B cell (primary cell): ENCODE data around the gene COQ4. TPM values are rescaled to one million over a fixed set of nuclear protein-coding genes. Genes with fewer than 3 reads are reported as not detected.

Source experiments
- ATAC-seq: fragments of 200-7000 bp; cut with Tn5 transposase; one replicate; pipeline ENCODE4 v1.10.0; 2021; ENCODE audit warnings: low read depth, mild to moderate bottlenecking, moderate number of reproducible peaks, moderate library complexity
- CTCF ChIA-PET: fragments of 350-600 bp; sonication (Branson Sonifier 250); formaldehyde crosslinking; loops from one replicate; lab custom pipeline; 2021; ENCODE audit warnings: antibody characterized with exemption, inconsistent platforms; lab: Charles Lee
- POLR2A ChIA-PET: fragments of 350-600 bp; sonication (Branson Sonifier 250); formaldehyde crosslinking; loops from one replicate; lab custom pipeline; 2021; ENCODE audit warnings: antibody characterized with exemption; lab: Charles Lee
- DNase-seq: peaks from one replicate; pipeline ENCODE4 v3.0.0; 2013
- H2AFZ ChIP-seq: 2 replicates; pipeline ENCODE4 v1.6.1; 2012; ENCODE audit warnings: mild to moderate bottlenecking, low read depth, low read length; ENCODE audit not compliant: insufficient read depth, poor library complexity, severe bottlenecking
- H3K27ac ChIP-seq, 2 donors: 1 replicate in 1 of 2; 2 replicates in 1 of 2; pipeline ENCODE4 v1.5.1; 2012 to 2013; ENCODE audit warnings: low read length in 2 of 2, mild to moderate bottlenecking in 2 of 2, moderate library complexity in 1 of 2
- H3K27me3 ChIP-seq, 4 experiments: fragments of 200-600 bp in 1 of 4; sonication (generic) in 1 of 4; replicated peaks in 1 of 4; 1 replicate in 2 of 4; 2 replicates in 2 of 4; pipeline versions ENCODE4 v1.6.1 to v1.7.0; 2013 to 2016; ENCODE audit warnings: low read length in 3 of 4, mild to moderate bottlenecking in 2 of 4, mixed read lengths in 1 of 4, moderate library complexity in 1 of 4; ENCODE audit not compliant: insufficient read depth in 4 of 4, control insufficient read depth in 3 of 4; ENCODE audit errors: control extremely low read depth in 1 of 4
- H3K36me3 ChIP-seq, 2 experiments: replicated peaks in 1 of 2; 1 replicate in 1 of 2; 2 replicates in 1 of 2; pipeline versions ENCODE4 v1.6.1 to v1.7.1; 2013; ENCODE audit warnings: low read length in 1 of 2; ENCODE audit not compliant: insufficient read depth in 2 of 2, control insufficient read depth in 1 of 2; ENCODE audit errors: control extremely low read depth in 1 of 2, extremely low read depth in 1 of 2
- H3K4me1 ChIP-seq, 2 donors: fragments of 200-600 bp in 1 of 2; sonication (generic) in 1 of 2; 1 replicate in 1 of 2; 2 replicates in 1 of 2; pipeline versions ENCODE4 v1.5.1 to v1.6.1; 2013 to 2017; ENCODE audit warnings: low read length in 2 of 2; ENCODE audit not compliant: control insufficient read depth in 2 of 2, insufficient read depth in 2 of 2
- H3K4me2 ChIP-seq: replicated peaks from 2 replicates; pipeline ENCODE3; 2012; ENCODE audit warnings: mild to moderate bottlenecking, low read depth, low read length; ENCODE audit not compliant: poor library complexity, severe bottlenecking
- H3K4me3 ChIP-seq, 5 experiments: fragments of 200-600 bp in 1 of 5; sonication (generic) in 1 of 5; 1 replicate in 3 of 5; 2 replicates in 2 of 5; pipeline versions ENCODE4 v1.5.1 to v1.7.0; 2011 to 2016; ENCODE audit warnings: low read length in 4 of 5, mild to moderate bottlenecking in 4 of 5, low read depth in 2 of 5, control low read depth in 1 of 5, moderate library complexity in 1 of 5; ENCODE audit not compliant: insufficient read depth in 1 of 5; ENCODE audit errors: control extremely low read depth in 1 of 5, extremely low read depth in 1 of 5
- H3K79me2 ChIP-seq: fragments of 200-600 bp; sonication (generic); one replicate; pipeline ENCODE4 v1.6.0; 2016; ENCODE audit warnings: low read length; ENCODE audit not compliant: control insufficient read depth, insufficient read depth
- H3K9ac ChIP-seq: fragments of 200-600 bp; sonication (generic); 2 replicates; pipeline ENCODE4 v1.6.1; 2017; ENCODE audit warnings: mild to moderate bottlenecking, low read length, moderate library complexity
- H3K9me3 ChIP-seq, 3 donors: one replicate each; pipeline versions ENCODE4 v1.6.1 to v1.7.1; 2013; ENCODE audit warnings: low read length in 2 of 3; ENCODE audit not compliant: control insufficient read depth in 2 of 3, insufficient read depth in 1 of 3; ENCODE audit errors: control extremely low read depth in 1 of 3
- H4K20me1 ChIP-seq: 2 replicates; pipeline ENCODE4 v1.6.0; 2012; ENCODE audit warnings: mild to moderate bottlenecking, low read length; ENCODE audit not compliant: insufficient read depth, control insufficient read depth, poor library complexity, severe bottlenecking
- H3K27ac Mint-ChIP-seq: one replicate; pipeline ENCODE4 v1.8.0; 2021; ENCODE audit warnings: mixed read lengths
- H3K27me3 Mint-ChIP-seq: one replicate; pipeline ENCODE4 v1.8.0; 2021; ENCODE audit warnings: mixed read lengths
- H3K4me1 Mint-ChIP-seq: one replicate; pipeline ENCODE4 v1.8.0; 2021; ENCODE audit warnings: mixed read lengths
- H3K4me3 Mint-ChIP-seq: one replicate; pipeline ENCODE4 v1.8.0; 2021; ENCODE audit warnings: mixed read lengths
- H3K9me3 Mint-ChIP-seq: one replicate; pipeline ENCODE4 v1.8.0; 2022; ENCODE audit warnings: mixed read lengths; ENCODE audit not compliant: insufficient read depth
- EZH2 ChIP-seq: IDR thresholded peaks from 2 replicates; pipeline ENCODE4 v1.6.1; 2012; ENCODE audit warnings: borderline replicate concordance, low read depth, mild to moderate bottlenecking, moderate library complexity, low read length; ENCODE audit not compliant: insufficient read depth, poor library complexity, severe bottlenecking
- WGBS: methylation state at CpG from one replicate; pipeline ENCODE4 v1.1.5; 2013; ENCODE audit warnings: missing lambda C conversion rate; ENCODE audit not compliant: insufficient coverage; 5-methylcytosine and 5-hydroxymethylcytosine counted together
- intact Hi-C: fragments of 100-400 bp; cut with micrococcal nuclease; formaldehyde crosslinking; loops from one replicate; pipeline ENCODE4 v1.10.0; 2022
- polyA plus RNA-seq: library from polyadenylated mRNA; depleted of rRNA; stranded (reverse); fragments of >200 nt; gene quantifications from 2 replicates; pipeline ENCODE4 v1.2.3, GENCODE V29; 2012
- total RNA-seq, 2 donors: library from RNA; stranded (reverse); fragments of 120-200 nt in 1 of 2; gene quantifications; 1 replicate in 1 of 2; 2 replicates in 1 of 2; pipeline versions ENCODE4 v1.2.3 to v1.2.4, GENCODE V29; 2013 to 2022
- TF ChIP-seq, protein P1 (sequence below): fragments of 200-600 bp; IDR thresholded peaks from one replicate; pipeline ENCODE4 v1.8.0; 2022; ENCODE audit warnings: antibody characterized with exemption, mild to moderate bottlenecking

Gene COQ4
- total and polyA plus RNA-seq, 2 donors (not counting 1 experiment from before 2014, with no cell fraction given): 54.9 to 62.8 TPM

DNA sequence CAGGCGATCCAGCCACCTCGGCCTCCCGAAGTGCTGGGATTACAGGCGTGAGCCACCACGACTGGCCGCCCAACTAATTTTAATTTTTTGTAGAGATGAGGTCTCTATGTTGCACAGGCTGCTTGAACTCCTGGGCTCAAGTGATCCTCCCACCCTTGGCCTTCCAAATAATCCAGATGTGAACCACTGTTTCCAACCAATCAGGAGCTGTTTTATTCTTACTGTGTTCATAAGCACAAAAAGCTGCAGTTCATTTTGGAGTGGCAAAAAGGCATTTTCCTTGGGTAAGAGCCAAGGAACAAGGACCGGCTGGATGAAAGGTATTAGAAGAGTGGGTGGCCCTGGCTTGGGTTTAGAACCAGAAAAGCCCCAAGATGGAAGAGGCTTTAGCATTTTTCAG lies 12.5 kb downstream of the COQ4 start:
- Histone ChIP-seq H4K20me1 (no peaks in the 10 kb centered on the region), H2AFZ (no peak overlapping the region), H3K36me3 (peaks cover 1 to 6% of the 10 kb centered on the region in 2 experiments), H3K9ac (no peak overlapping the region), H3K4me3 (no peak overlapping the region), H3K27me3 (no peaks in the 10 kb centered on the region), H3K9me3 (no peaks in the 10 kb centered on the region), H3K4me2 (no peak overlapping the region), H3K4me1 (peaks cover 3 to 6% of the 10 kb centered on the region in 2 donors), H3K27ac (no peak overlapping the region), H3K79me2 (no peaks in the 10 kb centered on the region)
- intact Hi-C loops: no loop called here
- ATAC-seq: no peak
- Mint-ChIP-seq H3K27me3 (no peaks in the 10 kb centered on the region), H3K4me1 (peaks cover 4% of the 10 kb centered on the region), H3K27ac (no peak overlapping the region), H3K9me3 (no peaks in the 10 kb centered on the region), H3K4me3 (no peak overlapping the region)
- ChIA-PET POLR2A (no interaction called here), CTCF (interaction anchor here (1.4 kb wide), 2 partner anchors 10 to 40 kb away, joined by 3 read pairs; no protein-coding TSS in a partner anchor)
- 85% methylated on average over 2 of the region's 7 CpGs for WGBS
- TF ChIP-seq EZH2: no peak
- TF ChIP-seq, protein P1, sequence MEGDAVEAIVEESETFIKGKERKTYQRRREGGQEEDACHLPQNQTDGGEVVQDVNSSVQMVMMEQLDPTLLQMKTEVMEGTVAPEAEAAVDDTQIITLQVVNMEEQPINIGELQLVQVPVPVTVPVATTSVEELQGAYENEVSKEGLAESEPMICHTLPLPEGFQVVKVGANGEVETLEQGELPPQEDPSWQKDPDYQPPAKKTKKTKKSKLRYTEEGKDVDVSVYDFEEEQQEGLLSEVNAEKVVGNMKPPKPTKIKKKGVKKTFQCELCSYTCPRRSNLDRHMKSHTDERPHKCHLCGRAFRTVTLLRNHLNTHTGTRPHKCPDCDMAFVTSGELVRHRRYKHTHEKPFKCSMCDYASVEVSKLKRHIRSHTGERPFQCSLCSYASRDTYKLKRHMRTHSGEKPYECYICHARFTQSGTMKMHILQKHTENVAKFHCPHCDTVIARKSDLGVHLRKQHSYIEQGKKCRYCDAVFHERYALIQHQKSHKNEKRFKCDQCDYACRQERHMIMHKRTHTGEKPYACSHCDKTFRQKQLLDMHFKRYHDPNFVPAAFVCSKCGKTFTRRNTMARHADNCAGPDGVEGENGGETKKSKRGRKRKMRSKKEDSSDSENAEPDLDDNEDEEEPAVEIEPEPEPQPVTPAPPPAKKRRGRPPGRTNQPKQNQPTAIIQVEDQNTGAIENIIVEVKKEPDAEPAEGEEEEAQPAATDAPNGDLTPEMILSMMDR: no peak
- no peak for DNase-seq

DNA sequence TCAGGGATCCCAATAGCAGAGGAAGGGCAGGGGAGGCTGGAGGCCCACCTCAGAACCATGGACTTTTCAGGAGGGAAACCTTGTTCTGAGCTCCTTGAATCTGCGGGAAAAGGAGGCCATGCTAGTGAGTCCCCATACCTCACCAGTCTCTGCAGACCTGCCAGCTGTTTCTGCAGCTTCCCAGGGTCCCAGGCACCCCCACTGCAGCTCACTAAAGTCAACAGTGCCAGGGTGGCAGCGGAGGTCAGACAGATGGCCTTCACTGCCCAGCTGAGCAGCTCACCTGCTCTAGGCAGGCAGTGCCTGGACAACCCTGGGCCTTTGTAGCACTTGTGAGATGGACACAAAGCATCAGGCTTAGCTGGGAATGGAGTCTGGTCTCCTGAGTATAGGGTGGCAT lies 13.3 kb downstream of the COQ4 start:
- ATAC-seq (no peak), DNase-seq (no peak)
- H3K4me1 ChIP-seq: peaks cover 4 to 8% of the 10 kb centered on the region in 2 donors
- no peaks in the 10 kb centered on the region for H3K9me3 Mint-ChIP-seq
- CTCF ChIA-PET: interaction anchor here (1.4 kb wide), 1 partner anchor 41 kb away, joined by 3 read pairs; no protein-coding TSS in a partner anchor
- H3K27me3 ChIP-seq: no peaks in the 10 kb centered on the region
- no peak overlapping the region for H2AFZ ChIP-seq
- H3K4me3 Mint-ChIP-seq: no peak overlapping the region
- intact Hi-C loops: no loop called here
- H4K20me1 ChIP-seq: no peaks in the 10 kb centered on the region
- peaks cover 1 to 6% of the 10 kb centered on the region in 2 experiments for H3K36me3 ChIP-seq
- H3K79me2 ChIP-seq: no peaks in the 10 kb centered on the region
- no peak overlapping the region for H3K4me3 ChIP-seq
- 100% methylated on average over 2 of the region's 2 CpGs for WGBS
- no peaks in the 10 kb centered on the region for H3K27me3 Mint-ChIP-seq
- no peak for TF ChIP-seq EZH2
- TF ChIP-seq, protein P1: no peak
- H3K4me1 Mint-ChIP-seq: peaks cover 4% of the 10 kb centered on the region
- no peak overlapping the region for H3K27ac Mint-ChIP-seq
- H3K9me3 ChIP-seq: no peaks in the 10 kb centered on the region
- no peak overlapping the region for H3K27ac ChIP-seq
- H3K9ac ChIP-seq: no peak overlapping the region
- POLR2A ChIA-PET: interaction anchor here (0.6 kb wide), 1 partner anchor 320 kb away, joined by 6 read pairs; no protein-coding TSS in a partner anchor
- no peak overlapping the region for H3K4me2 ChIP-seq
